Astrocyte of the hippocampus (primary cell): ENCODE data around the gene NDUFA3.

Experiments
- DNase-seq: peaks from one replicate; pipeline ENCODE4 v3.0.0; 2011; ENCODE audit warnings: low read depth, low spot score

NDUFA3 gene

DNA sequence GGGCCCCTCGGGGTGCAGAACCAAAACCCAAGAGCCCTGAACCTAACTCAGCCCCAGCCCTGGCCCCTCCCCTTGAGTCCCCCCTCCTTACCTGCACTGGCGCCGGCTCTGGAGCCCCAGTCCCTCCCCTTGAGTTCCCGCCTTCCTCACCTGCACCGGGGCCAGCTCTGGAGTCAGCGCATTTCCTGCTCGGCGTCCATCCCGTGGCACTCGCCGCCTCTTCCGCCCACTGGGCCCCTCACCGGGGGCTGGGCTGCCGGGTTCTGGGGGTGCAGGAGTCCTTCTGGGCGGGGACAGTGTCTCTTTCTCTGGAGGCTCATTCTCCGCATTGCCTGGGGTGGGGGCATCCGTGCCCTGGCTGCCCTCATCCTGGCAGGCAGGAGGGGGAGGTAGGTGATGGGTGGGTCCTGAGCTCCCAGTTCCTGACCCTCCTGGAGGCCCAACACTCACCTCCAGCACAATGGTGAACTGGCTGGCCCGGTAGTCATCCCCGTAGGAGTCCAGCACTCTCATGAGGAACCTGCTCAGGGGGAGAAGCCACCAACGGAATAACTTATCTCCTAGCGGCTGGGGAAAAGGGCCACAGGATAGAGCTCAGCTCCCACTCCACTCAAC is 5.3 kb downstream of the NDUFA3 start:
- DNase-seq: no peak

DNA sequence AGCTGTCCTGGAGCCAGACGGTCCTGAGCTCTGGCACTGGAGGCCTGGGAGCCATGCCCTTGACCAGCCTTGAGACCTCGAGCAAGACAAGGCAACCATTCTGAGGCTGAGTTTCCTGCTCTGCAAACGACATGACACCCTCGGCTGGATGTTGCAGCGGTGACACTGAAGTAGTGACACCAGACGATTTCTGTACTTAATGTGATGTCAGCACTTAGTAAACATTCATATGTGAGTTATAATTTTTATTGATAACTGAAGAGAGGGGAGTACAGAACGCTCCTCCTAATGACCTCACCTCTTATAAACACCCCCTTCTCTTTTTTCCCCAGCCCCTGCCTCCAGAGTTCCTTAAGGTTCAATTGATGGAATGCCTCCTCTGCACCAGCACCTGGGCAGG is 5.8 kb downstream of the NDUFA3 start:
- no peak for DNase-seq

DNA sequence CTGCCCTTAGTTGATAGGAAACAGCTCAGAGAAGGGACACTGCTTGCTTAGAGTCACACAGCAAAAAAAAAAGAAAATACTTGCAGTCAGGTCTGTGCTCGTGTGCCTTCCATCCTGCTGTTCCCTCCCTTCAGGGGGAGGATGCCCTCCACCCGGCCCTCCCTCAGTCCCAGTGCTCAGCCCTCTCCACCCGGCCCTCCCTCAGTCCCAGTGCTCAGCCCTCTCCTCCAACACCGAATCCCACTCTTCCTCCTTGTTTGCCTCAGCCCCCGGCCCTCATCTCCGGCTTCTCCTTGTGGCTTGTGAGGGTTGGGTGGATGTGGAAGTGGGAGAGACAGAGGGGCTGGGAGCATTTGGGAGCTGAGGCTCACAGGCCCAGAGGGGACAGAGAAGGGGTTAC is 7.0 kb downstream of the NDUFA3 start:
- no peak for DNase-seq

DNA sequence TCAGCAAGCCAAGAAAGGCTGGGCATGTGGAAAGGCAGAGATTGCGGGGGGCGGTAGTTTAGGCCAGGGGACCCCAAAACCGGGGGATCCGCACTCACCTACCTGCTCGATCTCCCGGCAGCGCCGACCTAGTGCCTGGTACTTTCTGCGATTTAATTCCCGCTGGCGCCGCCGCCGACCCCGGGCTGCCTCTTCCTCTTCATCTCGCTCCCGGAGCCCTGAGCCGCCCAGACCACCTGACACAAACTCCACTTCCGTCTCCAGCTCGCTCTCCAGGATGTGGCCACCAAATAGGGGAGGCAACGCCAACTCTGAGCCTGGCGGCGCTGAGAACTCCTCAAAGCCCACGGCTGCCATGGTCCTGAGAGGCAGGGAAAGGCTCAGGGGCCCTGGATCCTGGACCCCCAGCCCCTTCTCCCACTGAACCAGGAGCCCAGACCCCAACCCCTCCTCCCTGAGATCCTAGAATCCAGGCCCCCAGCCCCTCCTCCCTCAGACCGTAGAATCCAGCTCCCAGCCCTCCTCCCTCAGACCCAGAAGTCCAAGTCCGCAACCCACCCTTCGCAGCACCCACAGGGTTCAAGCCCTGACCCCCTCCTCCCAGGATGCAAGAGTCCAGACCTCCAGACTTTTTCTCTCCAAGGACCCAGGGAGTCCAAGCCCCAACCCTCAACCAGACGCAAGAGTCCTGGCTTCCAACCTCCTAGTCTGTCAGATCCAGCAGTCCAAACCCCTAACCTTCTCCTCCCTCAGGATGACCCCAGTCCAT is 11.9 kb downstream of the NDUFA3 start:
- DNase-seq: peak; percentile 59

DNA sequence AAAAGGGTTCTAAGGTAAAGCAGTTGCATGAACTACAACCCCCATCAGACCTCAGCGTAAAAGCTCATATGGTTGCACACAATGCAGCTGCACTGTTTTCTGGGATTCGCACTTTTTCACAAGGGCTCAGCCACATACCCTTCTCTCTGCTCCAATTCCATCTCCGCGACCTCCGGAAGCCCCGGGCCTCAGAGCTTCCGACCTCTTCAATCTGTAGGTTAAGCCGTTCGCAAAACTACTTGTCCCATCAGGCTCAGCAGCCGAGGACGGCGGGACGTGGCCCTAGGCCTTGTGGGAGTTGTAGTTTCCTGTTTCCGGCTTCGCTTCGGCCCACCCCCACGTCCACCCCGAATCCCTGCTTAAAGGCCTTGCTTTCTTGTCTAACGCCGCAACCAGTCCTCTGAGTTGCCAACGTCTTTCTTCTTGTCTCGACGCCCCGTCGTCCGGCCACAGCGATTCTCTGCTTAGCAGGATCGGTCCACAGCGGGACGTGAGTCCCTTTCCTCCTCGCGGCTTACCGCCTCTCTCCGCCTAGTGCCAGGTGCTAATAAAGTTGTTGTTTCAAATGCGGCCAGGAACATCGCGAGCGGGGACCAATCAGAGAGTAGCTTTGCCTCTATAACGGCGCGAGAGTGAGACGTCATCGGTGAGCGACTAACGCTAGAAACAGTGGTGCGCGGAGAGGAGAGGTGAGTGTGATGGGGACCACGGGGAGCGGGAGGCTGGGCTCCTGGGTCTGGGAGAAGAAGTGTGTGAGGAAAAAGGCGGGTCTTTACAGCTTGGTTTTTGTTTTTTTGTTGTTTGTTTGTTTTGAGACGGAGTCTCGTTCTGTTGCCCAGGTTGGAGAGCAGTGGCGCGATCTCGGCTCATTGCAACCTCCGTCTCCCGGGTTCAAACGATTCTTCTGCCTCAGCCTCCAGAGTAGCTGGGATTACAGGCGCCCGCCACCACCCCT is 12.7 kb downstream of the NDUFA3 start, which contains the start of the genes PRPF31 and TFPT:
PRPF31 (plus strand) TSS at position 646 of the 955 bp plus-strand sequence. CDS start 2,525 bp downstream, outside the sequence.
TFPT (minus strand) TSS at position 549 of the 955 bp plus-strand sequence; CDS start at position 161, 388 bp downstream.
- DNase-seq: peak; percentile 99

DNA sequence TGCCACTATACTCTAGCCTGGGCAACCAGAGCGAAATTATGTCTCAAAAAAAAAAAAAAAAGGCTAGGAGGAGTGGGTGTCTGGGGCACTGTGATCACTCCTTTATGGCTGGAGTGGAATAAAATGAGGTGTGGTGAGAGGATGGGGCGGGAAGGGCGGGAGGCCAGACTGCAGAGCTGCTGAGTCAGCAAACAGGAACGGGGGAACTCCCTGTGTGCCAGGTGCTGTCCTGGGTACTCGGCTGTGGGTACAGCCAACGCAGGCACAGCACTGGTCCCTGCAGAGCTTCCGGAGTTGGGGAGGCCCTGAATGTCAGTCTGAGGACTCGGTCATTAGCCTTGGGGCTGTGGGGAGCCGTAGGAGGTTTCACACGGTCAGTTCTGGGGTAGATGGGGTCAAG is 18.6 kb downstream of the NDUFA3 start:
- DNase-seq: no peak

DNA sequence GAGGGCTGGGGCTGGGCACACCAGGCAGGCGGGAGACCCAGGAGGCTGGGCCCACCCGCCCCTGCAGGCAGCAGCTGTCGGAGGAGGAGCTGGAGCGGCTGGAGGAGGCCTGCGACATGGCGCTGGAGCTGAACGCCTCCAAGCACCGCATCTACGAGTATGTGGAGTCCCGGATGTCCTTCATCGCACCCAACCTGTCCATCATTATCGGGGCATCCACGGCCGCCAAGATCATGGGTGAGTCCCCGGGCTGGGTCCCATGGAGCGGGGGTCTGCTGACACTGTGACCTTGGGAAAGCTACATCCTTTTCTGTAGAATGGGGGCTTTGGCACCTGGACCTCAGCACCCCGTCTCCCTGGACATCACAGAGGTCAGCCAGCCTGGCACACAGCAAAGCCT is 21.0 kb downstream of the NDUFA3 start:
- no peak for DNase-seq

DNA sequence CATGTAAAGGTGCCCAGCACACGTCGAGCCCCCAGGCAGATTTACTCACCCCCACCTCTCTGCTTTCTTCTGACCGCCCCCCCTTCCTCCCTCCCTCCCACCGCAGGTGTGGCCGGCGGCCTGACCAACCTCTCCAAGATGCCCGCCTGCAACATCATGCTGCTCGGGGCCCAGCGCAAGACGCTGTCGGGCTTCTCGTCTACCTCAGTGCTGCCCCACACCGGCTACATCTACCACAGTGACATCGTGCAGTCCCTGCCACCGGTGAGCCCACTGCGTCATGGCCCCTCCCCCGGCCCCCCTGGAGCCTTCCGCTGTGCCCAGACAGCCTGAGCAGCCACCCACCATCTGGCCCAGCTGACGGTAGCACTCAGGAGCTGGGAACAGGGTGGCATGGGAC is 21.7 kb downstream of the NDUFA3 start:
- DNase-seq: no peak

DNA sequence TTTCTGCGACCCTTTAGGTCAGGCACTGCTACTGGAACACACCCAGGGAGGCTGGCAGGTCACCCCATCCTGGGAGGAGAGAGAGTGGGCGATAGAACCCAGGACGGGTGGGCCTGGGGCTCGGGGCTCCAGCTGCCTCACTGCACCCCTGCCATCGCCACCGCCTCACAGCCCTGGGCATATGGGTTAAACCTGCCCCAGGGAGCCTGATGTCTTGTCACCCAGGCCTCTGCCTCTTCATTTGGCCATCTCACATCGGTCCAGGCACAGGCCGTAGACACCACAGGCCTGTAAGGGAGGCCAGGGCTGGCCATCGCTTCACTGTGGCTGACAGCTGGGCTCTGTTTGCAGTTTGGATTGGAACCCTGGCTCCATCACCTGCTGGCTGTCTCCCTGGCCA is 23.1 kb downstream of the NDUFA3 start:
- no peak for DNase-seq

DNA sequence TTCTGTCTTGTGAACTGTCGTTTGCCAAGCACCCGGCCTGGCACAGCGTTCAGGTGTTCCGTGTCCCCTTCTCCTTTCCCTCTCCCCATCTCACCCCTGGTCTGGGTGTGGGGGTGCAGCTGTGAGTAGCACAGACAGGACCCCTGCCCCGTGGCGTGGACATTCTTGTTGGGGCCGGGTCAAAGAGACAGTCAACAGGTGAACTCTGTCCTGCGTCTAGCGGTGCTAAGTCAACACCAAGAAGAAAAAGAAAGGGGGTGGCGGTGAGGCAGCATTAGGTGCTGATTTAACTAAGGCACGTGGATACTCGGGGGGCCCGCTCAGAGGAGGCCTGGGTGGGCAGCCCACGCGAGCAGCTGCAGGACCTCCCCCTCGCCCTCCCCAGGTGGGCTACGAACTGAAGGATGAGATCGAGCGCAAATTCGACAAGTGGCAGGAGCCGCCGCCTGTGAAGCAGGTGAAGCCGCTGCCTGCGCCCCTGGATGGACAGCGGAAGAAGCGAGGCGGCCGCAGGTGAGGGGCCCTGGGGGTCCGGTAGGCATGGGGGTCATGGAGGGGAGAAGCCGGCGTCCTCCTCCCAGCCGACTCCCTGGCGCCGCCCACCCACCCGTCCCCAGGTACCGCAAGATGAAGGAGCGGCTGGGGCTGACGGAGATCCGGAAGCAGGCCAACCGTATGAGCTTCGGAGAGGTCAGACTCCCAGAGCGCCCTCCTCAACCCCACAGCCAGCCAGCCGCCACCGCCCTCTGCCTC is 25.2 kb downstream of the NDUFA3 start:
- DNase-seq: no peak

DNA sequence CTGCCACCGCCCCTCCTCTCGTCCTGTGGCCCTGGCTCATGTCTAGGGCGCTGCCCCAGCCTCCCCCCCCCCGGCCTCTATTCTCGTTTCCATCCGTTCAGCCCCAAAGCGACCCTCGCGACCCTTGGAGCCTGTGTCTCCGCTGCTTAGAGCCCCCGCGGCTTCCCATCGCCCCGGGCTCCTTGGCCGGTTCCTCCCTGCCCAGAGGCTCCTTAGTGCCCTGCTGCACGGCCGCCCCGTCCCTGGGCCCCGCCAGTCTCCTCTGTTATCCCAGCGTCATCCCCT is 25.7 kb downstream of the NDUFA3 start:
- DNase-seq: no peak

DNA sequence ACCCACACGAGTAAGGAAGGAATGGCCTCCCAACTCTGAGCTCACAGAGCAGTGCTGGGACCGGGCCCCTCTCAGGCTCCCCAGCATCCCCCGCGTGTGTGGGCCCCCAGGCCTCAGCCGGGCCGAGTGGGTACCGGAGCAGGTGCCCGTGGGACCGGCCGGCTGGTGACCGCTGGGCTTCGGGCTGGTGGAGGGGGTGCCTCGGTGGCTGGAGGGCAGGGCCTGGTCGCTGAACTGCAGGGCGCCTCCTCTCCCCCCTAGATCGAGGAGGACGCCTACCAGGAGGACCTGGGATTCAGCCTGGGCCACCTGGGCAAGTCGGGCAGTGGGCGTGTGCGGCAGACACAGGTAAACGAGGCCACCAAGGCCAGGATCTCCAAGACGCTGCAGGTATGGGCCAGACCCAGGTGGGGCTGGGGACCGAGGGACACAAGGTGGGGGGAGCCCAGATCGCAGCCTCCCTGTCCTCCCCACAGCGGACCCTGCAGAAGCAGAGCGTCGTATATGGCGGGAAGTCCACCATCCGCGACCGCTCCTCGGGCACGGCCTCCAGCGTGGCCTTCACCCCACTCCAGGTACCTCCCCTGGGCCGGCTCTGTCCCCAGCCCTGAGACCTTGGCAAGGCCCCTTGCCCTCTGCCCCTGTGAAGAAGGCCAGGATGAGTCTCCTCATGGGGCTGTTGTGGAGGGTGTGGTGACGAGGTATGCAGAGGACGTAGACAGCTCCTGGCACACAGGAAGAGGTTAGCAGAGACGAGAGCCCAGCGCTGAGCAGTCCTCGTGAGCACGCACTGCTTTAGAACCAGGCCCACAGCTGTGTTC is 26.4 kb downstream of the NDUFA3 start:
- DNase-seq: no peak

DNA sequence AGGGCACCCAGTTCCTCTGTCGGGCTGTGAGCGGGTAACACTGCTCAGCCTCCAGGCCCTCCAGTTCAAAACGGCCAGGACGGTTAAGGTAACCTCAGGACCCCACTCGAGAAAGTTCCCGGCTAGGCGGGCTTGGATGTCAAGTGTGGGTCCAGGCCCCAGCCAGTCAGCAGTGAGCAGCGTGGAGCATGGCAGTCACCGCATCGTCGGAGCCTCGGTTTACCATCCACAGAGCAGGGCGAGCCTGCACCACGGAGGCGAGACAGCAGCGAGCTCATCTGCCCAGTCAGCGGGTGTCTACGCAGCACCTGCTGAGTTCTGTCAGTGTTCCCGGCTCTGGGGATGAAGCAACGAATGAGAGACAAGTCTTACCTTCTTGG is 27.0 kb downstream of the NDUFA3 start:
- DNase-seq: no peak

DNA sequence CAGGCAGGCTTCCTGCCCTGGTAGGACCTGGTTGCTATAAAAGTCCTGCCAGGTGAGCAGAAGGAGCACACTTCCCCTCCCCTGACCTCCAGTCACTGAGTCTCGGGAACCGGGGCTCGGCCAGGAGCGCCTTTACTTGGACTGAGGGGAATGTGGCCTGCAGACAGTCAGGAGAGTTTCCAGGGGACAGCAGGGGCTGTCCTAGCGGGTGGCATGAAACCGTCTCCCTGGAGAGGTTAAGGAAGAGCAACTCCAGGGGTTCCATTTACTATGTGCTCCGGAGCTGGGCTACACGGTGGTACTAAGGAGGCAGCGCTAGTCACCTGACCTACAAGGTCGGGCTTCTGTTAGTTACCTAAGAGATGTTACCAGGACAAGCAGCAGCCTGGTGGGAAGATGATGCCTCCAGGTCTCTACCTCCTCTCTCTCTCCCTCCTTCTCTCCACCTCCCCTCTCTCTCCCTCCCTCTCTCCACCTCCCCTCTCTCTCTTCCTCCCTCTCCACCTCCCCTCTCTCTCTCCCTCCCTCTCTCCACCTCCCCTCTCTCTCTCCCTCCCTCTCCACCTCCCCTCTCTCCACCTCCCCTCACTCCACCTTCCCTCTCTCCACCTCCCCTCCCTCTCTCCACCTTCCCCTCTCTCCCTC is 30.8 kb downstream of the NDUFA3 start:
- peak; percentile 41 for DNase-seq

DNA sequence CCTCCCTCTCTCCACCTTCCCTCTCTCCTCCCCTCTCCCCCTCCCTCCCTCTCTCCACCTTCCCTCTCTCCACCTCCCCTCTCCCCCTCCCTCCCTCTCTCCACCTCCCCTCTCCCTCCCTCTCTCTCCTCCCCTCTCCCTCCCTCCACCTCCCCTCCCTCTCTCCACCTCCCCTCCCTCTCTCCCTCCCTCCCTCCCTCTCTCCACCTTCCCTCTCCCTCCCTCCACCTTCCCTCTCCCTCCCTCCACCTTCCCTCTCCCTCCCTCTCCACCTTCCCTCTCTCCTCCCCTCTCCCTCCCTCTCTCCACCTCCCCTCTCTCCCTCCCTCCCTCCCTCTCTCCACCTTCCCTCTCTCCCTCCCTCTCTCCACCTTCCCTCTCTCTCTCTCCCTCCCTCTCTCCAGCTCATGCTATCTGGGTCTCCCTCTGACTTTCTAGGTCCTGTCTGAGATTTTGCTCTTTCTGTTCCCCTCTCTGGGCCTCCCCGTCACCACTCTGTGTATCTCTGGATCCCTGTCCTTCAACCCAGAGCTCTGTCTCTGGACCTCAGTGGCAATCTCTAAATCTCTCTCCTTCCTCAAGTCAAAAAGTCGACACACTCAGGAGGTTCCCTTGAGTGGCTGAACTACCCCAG is 31.4 kb downstream of the NDUFA3 start:
- no peak for DNase-seq

DNA sequence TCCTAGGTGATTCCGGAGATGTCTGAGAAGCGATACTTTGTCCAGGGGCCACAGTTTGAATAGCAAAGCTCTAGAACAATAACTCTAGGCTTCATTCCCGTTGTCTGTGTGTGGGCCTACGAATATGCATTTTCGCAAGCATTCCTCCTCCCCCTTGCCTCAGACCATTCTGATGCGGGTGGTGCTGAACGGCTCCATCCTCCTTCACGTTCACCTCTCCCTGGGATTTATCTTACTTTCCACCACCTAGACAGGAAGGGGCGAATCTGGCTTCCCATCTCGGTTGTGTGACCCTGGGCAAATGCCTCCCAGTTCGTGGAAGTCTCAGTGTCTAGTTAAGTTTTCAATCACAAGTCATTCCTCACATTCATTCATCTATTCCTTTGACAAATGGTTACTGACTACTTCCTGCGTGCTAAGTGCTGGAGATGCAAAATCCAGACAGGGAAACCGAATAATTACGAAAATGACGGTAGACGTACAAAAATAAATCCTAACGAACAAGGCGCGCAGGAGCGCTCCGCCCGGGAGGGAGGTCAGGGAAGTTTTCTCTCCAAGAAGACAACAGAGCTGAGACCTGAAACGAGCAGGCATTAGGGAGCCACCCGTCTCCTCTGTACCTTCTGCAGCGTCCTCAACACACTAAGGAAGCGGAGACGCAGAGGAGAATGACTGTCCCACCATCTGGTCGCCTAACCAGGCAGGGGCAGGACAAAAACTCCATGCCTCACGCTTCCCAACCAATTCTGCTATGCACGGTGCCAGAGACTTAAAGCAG is 33.6 kb downstream of the NDUFA3 start:
- no peak for DNase-seq

DNA sequence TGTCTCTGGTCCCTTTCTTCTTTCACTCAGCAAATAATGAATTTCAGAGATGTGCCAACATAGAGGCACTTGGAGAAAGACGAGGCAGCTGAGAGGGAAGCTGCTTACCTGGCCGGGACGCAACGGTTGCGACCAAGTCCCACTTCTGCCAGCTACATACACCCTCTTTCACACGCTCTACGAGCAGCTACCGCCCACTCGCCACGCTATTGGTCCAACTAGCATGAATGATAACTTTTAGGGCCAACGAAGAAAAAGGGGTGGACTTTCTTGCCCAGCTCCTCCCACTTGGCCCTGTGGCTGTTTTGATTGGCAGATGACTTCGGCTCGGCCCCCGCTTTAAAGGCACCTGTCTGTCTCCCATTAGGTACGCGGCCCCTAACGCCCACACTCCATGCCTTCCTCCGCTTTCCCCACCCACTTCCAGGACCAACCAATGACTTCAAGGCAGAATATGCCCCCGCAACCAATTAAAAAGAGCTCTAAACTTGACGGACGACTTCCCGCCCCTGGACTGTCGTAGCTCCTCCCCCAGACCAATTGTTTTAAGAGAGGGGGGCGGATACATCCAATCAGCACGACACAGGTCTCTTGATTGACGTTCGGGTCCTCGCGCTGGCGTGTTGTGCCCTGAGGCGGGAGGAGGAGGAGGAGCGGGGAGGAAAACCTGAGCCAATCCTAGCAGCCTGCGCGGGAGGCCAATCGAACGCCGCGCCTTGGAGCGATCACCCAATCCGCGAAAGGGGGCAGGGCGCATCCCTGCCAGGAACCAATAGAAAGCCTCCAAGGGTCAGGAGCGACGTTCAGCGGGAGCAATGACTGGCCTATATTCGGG is 34.4 kb downstream of the NDUFA3 start:
- peak; percentile 100 for DNase-seq
